Stimulated activated naive CD8-positive, alpha-beta T cell treated with anti-CD3 and anti-CD28 coated beads, Interleukin-15, amount 100 ng/mL, for 72 hours (primary cell): ENCODE measurements around the gene GRPEL1.

Experiments
- ATAC-seq: fragments of 150-1000 bp; cut with Tn5 transposase; 2 replicates; pipeline ENCODE4 v1.10.0; 2021; ENCODE audit warnings: mild to moderate bottlenecking, moderate library complexity
- DNase-seq, 2 donors: peaks; one replicate each; pipeline ENCODE4 v3.0.0; 2021 to 2022
- H3K27ac Mint-ChIP-seq, 2 donors: one replicate each; pipeline ENCODE4 v1.8.0; 2022; ENCODE audit warnings: mild to moderate bottlenecking in 2 of 2, mixed read lengths in 2 of 2, moderate library complexity in 2 of 2
- H3K27me3 Mint-ChIP-seq: one replicate; pipeline ENCODE4 v1.8.0; 2022; ENCODE audit warnings: mixed read lengths
- H3K4me1 Mint-ChIP-seq: one replicate; pipeline ENCODE4 v1.8.0; 2022; ENCODE audit warnings: mild to moderate bottlenecking, mixed read lengths
- H3K4me3 Mint-ChIP-seq, 2 donors: one replicate each; pipeline ENCODE4 v1.8.0; 2022; ENCODE audit warnings: mild to moderate bottlenecking in 2 of 2, mixed read lengths in 2 of 2, moderate library complexity in 1 of 2
- H3K9me3 Mint-ChIP-seq, 2 donors: one replicate each; pipeline ENCODE4 v1.8.0; 2022; ENCODE audit warnings: mixed read lengths in 2 of 2

GRPEL1 gene

DNA sequence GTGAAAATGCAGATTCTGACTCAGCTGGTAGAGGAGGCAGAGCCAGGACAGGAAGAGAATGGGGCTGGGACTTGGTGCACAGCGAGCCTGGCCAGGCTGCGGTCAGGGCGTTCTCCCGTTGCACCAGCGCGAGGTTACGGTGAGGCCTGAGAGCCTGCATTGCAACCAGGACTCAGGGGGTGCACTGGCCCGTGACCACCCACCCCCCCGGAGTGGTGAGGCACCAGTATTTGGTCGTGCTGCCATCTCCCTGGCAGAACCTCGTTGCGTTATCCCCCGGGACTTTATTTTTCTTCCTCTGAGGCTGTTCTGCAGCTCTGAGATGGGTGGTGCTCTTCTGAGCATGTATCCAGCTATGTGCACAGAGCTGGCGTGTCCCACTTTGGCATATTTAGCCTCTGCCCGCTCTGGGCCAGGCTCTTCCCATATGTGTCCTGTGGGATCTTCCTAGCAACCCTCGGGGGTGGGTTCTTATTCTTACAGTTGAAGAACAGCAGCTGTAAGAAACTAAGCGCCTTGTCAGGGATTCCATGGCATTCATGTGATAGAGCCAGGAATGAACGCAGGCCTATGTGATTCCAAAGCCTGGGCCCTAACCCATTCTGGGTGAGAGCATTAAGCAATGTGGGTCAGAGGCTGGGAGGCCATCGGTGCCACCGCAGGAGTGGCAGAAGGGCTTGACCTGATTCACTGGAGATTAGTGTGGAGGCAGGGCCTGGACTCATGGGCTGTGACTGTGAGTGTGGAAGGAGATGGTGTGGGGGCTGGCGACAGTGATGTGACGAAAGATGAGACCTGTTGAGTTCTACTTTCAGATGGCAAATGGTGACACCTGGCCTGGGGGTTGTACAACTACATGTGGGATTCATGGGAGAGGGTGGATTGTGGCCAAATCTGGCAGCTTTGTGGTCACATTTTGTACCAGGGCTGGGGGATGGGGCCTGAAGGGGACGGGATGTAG is 21.6 kb downstream of the GRPEL1 start:
- Mint-ChIP-seq H3K4me3 (peak overlapping the region; percentile 87 to 96), H3K4me1 (peaks cover 76% of the 10 kb centered on the region), H3K27ac (peak overlapping the region; percentile 1 to 93), H3K27me3 (peaks cover 16% of the 10 kb centered on the region), H3K9me3 (no peaks in the 10 kb centered on the region)
- no peak for DNase-seq
- no peak for ATAC-seq

- ATAC-seq (no peak), DNase-seq (no peak)
- Mint-ChIP-seq H3K4me1 (peaks cover 72% of the 10 kb centered on the region), H3K27me3 (peaks cover 16% of the 10 kb centered on the region), H3K27ac (peak overlapping the region in 1 of 2 donors; percentile 93), H3K4me3 (peak overlapping the region; percentile 87 to 96), H3K9me3 (no peaks in the 10 kb centered on the region)
These were observed 22.3 kb downstream of the GRPEL1 start for GRCh38 chr4:7045553-7045952.

DNA sequence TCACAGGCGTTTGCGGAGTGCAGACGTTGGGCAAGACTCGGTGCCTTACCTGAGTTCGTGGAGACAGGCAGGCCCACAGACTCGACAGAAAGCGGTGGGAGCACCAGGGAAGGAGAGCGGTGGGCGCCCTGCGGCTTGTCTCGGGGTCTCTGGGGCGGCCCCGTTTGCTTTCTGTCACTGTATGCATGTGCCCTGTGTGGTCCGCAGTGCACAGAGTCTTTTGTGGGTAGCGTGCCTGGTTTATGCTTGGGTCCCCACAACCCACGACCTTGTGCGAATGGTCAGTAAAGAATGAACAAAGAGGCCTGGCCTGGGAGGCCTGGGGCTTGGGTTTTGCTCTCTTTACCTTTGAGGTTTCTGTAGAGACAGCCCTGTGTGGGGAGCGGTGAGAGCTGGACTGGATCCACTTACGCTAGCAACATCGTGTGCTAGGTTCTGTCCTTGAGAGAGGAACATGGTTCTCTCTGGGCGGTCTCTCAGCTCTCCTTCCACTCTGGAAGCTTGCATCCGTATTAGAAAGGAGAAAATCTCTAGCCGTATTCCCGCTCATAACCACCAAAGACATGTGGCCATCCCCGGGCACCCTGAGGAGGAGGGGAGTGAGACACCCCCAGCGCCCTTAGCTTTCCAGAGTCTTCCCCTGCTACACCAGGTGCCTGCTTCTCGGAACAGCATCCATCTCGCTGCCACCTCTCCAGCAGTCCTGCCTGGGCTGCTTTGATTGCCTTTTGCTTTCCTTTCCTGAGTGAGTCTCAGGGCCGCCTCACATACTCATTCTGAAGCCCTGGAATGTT is 23.5 kb downstream of the GRPEL1 start:
- peak overlapping the region; percentile 87 to 96 for H3K4me3 Mint-ChIP-seq
- peak overlapping the region; percentile 86 to 95 for H3K27ac Mint-ChIP-seq
- DNase-seq, result no peak

GRCh38 chr4:7043284-7044136 is 24.4 kb downstream of the GRPEL1 start, which contains the start of gene TADA2B:
TADA2B (plus strand) TSS chr4:7043372; CDS start chr4:7043580, 208 bp downstream.
- ATAC-seq (peak; percentile 69), DNase-seq (peak; percentile 61 to 64)
- H3K4me3 Mint-ChIP-seq, result peak within 1 kb of the TSS; percentile 99
- peaks cover 16% of the 10 kb centered on the region for H3K27me3 Mint-ChIP-seq
- peaks cover 60% of the 10 kb centered on the region for H3K4me1 Mint-ChIP-seq
- H3K9me3 Mint-ChIP-seq, result no peaks in the 10 kb centered on the region
- peak within 1 kb of the TSS; percentile 92 to 95 for H3K27ac Mint-ChIP-seq

More for the DNA sequence above, 23.5 kb downstream of the GRPEL1 start:
- ATAC-seq, result no peak
- peaks cover 67% of the 10 kb centered on the region for H3K4me1 Mint-ChIP-seq
- H3K9me3 Mint-ChIP-seq, result no peaks in the 10 kb centered on the region
- peaks cover 16% of the 10 kb centered on the region for H3K27me3 Mint-ChIP-seq

DNA sequence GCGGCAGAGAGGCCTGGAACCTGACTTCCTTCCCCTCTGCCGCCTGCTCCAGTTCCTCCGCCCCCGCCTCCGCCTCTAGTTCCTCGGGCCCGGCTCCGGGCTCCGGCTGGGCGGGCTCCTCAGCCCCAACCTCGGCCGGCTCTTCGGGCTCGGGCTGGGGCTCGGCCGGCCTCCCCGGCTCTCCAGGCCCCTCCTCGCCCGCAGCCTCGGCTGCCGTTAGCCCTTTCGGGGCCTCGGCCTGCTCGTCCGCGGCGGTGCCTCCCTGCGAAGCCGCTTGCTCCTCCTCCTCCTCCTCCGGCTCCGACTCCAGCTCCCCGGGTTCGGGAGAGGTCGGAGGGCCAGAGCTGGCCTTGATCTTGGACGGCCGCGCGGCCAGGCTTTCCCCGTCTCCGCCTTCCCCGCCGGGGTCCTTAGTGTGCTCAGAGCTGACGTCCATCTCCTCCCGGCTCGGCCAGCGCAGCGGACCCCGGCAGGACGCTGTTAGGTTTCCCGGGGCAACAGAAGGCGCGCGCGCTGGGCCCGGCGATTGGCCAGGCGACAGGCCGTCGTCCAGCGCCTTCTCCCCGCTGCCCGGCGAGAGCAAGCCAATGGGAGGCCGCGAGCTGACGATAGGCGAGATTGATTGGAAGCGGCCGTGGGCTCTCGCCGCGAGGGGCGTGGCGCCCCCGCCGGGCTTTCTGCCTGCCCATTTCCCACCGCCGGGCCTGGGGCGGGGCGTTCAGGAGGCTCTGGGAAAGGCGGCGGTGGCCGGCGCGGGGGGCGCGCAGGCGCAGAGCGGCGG is 25.2 kb downstream of the GRPEL1 start:
- H3K4me1 Mint-ChIP-seq, result peaks cover 59% of the 10 kb centered on the region
- peak; percentile 95 for DNase-seq
- H3K27ac Mint-ChIP-seq, result peak overlapping the region; percentile 92
- H3K9me3 Mint-ChIP-seq, result no peaks in the 10 kb centered on the region
- H3K4me3 Mint-ChIP-seq, result peak overlapping the region; percentile 99
- peak; percentile 89 for ATAC-seq
- peaks cover 16% of the 10 kb centered on the region for H3K27me3 Mint-ChIP-seq

DNA sequence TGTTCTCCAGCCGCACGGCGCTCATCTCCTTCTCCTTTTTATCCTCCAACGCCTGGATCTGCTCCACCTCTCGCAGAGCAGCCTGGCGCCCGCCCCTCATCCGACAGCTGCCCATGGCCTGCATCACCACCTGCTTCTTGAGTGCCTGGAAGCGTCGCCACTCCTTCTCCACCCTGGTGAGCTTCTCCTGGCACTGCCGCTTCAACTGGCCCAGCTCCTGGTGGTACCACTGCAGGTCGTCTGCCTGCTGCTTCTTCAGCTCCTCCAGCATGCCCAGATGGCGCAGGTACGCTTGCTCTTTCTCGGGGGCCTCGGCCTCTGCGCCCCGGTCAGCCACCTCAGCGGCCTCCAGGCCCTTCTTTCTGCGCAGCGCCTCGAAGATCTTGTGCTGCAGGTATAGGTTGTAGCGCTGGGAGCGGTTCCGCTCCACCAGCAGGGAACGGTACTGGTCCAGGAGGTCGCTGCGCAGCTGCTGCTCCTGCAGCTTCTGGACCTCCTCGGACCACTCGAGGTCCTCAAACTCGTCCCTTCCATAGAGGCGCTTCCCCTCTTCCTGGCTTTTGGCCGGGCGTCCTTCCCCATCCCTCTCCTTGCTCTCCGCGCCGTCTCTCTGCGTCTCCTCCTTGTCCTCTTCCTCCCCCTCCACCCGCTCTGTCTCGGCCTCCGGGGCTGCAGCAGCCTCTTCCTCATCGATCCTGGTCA is 25.9 kb downstream of the GRPEL1 start:
- H3K27ac Mint-ChIP-seq, result no peak overlapping the region

GRCh38 chr4:7041246-7041645 is 26.6 kb downstream of the GRPEL1 start:
- DNase-seq, result no peak
- Mint-ChIP-seq H3K27me3 (peaks cover 16% of the 10 kb centered on the region), H3K4me1 (peaks cover 44% of the 10 kb centered on the region), H3K27ac (no peak overlapping the region), H3K9me3 (no peaks in the 10 kb centered on the region), H3K4me3 (no peak overlapping the region)
- ATAC-seq, result no peak

More for the DNA sequence above, 25.9 kb downstream of the GRPEL1 start:
- ATAC-seq (no peak), DNase-seq (peak in 1 of 2 donors; percentile 4)
- Mint-ChIP-seq H3K9me3 (no peaks in the 10 kb centered on the region), H3K4me1 (peaks cover 51% of the 10 kb centered on the region), H3K4me3 (peak overlapping the region; percentile 99), H3K27me3 (peaks cover 16% of the 10 kb centered on the region)

DNA sequence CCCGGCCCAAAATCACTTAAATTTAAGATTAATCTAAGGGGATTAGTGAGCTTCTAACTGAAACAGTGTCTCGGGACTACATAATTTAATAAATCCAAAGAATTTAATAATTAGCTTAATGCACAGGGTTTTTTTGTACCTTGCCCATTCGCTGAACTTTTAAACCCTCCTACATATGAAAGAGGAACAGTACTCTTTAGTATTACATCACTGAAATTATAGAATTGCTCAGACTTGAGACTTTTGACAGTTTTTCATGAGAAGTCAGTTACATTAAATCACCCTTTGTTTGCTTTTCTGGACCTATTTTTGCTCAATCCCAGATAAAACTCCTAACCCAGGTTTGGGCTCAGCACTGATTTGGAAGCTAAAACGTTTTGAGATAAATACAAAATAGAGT is 27.1 kb downstream of the GRPEL1 start:
- Mint-ChIP-seq H3K27me3 (peaks cover 16% of the 10 kb centered on the region), H3K4me3 (no peak overlapping the region), H3K27ac (no peak overlapping the region), H3K9me3 (no peaks in the 10 kb centered on the region), H3K4me1 (peaks cover 39% of the 10 kb centered on the region)
- ATAC-seq (no peak), DNase-seq (no peak)

DNA sequence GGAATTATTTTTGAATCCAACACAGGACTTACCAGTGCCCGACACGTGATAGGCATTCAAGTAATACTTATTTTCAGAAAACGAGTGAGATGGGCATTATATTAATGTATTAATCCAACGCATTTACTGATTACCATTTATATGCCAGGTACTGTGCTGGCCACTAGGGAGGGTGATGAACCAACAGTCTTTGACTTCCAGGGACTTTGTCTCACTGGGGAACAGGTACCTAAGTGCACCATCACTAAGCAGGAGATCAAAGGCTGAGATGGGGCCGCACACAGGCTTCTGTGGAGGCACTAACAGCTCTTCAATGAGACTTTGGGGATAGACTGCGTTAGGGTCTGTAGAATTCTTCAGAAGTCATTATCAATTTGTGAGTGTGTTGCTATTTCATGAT is 30.4 kb downstream of the GRPEL1 start:
- DNase-seq (no peak), ATAC-seq (peak; percentile 39)
- Mint-ChIP-seq H3K27me3 (peaks cover 11% of the 10 kb centered on the region), H3K27ac (no peak overlapping the region), H3K9me3 (no peaks in the 10 kb centered on the region), H3K4me3 (no peak overlapping the region), H3K4me1 (peaks cover 14% of the 10 kb centered on the region)

DNA sequence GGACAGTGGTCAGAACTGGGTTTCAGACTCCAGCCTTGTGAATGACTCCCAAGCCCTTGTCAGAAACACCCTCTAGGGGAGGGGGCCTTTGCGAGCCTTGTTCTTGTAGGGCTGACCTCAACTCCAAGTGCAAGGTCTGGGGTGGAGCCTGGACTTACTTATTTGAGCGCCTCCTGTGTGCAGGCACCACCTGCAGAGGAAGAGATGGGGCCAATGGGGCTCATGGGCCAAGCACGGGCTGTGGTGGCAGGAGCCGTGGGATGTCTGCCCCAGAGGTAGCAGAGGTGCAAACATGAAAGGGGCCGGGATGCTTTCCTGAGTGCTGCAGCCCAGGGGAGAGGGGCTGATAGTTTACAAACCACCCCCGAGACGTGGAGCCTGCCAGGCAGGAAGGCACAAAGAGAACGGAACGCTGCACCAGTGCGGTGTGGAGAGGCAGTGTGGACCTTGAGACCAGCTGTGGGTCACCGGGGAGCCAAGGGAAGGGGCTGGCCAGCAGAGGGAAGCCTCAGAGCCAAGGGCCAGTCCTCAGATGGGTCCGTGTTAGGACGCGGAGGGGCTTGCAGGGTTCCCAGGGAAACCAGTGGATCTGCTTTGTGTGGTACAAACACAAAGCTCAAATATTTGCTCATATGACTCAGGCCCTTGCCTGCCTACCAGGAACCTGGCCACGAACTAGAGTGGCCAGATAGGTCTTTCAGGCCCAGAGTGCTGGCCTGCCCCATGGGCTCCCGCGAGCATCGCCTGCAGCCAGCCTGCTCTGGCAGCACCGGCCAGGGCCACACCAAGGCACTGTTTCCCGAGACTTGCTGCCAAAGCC is 33.4 kb downstream of the GRPEL1 start:
- H3K27me3 Mint-ChIP-seq, result no peaks in the 10 kb centered on the region
- ATAC-seq, result peak; percentile 32
- no peak for DNase-seq
- H3K4me1 Mint-ChIP-seq, result no peaks in the 10 kb centered on the region
- H3K4me3 Mint-ChIP-seq, result no peak overlapping the region
- H3K9me3 Mint-ChIP-seq, result no peaks in the 10 kb centered on the region
- H3K27ac Mint-ChIP-seq, result no peak overlapping the region

DNA sequence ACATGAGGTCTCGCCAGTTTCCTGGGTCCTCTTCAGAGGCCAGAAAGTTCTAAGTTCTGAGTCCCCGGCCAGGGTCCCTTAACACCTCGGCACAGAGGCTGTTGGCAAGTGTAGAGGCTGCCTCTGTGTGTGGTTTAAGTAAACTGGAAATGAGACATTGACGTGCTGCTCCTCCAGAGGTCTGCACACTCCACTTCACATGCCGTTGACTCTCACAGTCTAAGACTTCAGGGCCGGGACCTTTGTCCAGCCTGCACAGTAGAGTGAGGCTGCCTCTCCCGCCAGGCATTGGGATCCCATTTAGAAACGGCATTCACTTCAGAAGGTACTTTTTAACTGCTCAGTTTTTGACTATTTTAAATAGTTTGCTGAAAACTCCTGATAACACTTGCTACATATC is 35.3 kb downstream of the GRPEL1 start:
- no peak for ATAC-seq
- no peak overlapping the region for H3K27ac Mint-ChIP-seq
- H3K27me3 Mint-ChIP-seq, result no peaks in the 10 kb centered on the region
- no peak for DNase-seq
- H3K4me1 Mint-ChIP-seq, result peaks cover 1% of the 10 kb centered on the region
- no peaks in the 10 kb centered on the region for H3K9me3 Mint-ChIP-seq
- H3K4me3 Mint-ChIP-seq, result no peak overlapping the region

DNA sequence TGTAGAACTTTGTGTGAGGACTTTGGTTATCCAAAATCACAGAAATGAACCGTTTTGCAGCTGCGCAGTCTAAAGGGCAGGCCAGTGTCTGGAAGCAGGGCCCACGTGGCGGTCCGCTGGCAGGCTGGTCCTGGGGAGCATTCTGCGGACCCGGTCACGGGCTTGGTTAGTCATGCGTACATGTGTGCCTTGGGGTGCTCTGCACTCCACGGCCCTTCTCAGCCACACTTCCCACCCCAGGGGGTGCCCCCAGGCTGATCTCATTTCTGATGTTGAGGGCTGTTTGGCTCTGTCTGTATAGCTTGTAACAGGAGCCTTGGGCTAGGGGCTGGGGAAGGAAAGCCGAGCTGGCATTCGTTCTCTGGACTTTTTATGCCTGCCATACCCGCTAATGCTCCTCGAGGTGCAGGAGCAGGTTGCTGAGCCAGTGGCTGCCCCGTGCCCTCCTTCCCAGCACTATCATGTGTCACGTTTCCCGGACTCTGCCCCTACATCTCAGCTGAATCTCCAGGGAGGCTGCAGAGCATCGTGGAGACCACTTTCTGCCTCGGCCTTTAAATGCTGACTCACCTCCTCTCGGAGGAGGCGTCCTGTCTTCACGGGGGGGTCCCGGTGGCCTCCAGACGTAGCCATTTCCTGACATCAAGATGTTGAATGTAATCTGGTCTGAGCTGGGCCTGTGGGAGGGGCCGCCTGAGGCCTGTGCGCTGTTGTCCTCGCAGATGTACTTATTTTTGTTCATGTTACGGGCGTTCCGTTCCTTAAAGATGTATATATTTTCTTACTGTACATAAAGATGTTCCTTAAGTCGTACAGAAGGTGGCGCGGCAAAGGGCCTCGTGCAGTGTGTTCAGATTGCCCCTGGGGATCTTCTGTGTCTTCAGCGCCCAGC is 36.1 kb downstream of the GRPEL1 start:
- Mint-ChIP-seq H3K4me1 (peaks cover 9% of the 10 kb centered on the region), H3K4me3 (no peak overlapping the region), H3K27ac (peak overlapping the region in 1 of 2 donors; percentile 72), H3K27me3 (no peaks in the 10 kb centered on the region), H3K9me3 (no peaks in the 10 kb centered on the region)
- ATAC-seq (no peak), DNase-seq (no peak)
